OCI-LY3 (cell line): ENCODE measurements around the gene SLC25A48.

Experiments
- EZH2phosphoT487 ChIP-seq: fragments of 200-600 bp; shearing (Covaris generic); IDR thresholded peaks from 2 replicates; pipeline ENCODE4 v1.6.1; 2018; ENCODE audit warnings: antibody characterized with exemption, mixed run types, low read depth
- TF ChIP-seq, protein P1 (sequence below): fragments of 200-600, 300-600 bp; sonication (generic); IDR thresholded peaks from 2 replicates; pipeline ENCODE4 v1.5.1; 2014; ENCODE audit warnings: antibody characterized with exemption, low read length, low read depth

DNA sequence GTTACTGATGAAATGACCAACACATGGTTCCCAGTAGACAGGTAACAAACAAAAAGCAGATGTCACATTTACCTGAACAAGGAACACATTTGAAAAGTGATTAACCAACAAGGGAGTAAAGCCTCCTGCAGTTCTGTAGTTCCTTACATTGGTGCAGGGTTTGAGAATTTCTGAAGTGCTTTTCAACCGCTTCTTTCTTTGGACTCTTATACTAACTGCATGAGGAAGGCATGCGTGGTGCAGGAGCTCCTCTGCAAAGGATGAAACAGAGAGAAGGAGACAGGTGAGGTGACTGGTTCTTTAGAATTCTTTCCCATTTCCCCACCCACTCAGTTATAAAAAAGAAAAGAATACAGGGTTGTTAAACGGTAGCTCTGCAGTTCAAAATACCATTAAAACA, 65.8 kb downstream of the SLC25A48 start:
- TF ChIP-seq, protein P1, sequence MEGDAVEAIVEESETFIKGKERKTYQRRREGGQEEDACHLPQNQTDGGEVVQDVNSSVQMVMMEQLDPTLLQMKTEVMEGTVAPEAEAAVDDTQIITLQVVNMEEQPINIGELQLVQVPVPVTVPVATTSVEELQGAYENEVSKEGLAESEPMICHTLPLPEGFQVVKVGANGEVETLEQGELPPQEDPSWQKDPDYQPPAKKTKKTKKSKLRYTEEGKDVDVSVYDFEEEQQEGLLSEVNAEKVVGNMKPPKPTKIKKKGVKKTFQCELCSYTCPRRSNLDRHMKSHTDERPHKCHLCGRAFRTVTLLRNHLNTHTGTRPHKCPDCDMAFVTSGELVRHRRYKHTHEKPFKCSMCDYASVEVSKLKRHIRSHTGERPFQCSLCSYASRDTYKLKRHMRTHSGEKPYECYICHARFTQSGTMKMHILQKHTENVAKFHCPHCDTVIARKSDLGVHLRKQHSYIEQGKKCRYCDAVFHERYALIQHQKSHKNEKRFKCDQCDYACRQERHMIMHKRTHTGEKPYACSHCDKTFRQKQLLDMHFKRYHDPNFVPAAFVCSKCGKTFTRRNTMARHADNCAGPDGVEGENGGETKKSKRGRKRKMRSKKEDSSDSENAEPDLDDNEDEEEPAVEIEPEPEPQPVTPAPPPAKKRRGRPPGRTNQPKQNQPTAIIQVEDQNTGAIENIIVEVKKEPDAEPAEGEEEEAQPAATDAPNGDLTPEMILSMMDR: no peak
- no peak for TF ChIP-seq EZH2phosphoT487
